HepG2 (cell line): Measurements from ENCODE around the gene CDH23.

Experiments used
- ARHGAP35 ChIP-seq: sonication (generic); formaldehyde crosslinking; IDR thresholded peaks from 2 replicates; pipeline ENCODE4 v1.9.0; 2022; ENCODE audit warnings: mild to moderate bottlenecking, inconsistent platforms, moderate library complexity, missing genetic modification reagents, borderline replicate concordance
- CBX2 ChIP-seq, 2 experiments: fragments of 200-600 bp in 1 of 2; sonication (generic); formaldehyde crosslinking in 1 of 2; IDR thresholded peaks; 2 replicates each; pipeline versions ENCODE4 v1.7.0 to v1.8.1; 2018 to 2022; ENCODE audit warnings: low read depth in 2 of 2, low read length in 1 of 2, mild to moderate bottlenecking in 1 of 2, missing genetic modification reagents in 1 of 2
- CTCF ChIP-seq: sonication (generic); formaldehyde crosslinking; IDR thresholded peaks from 2 replicates; pipeline ENCODE4 v1.5.0; 2020; ENCODE audit warnings: mild to moderate bottlenecking, missing genetic modification reagents, moderate library complexity
- DNMT1 ChIP-seq: sonication (generic); formaldehyde crosslinking; IDR thresholded peaks from 2 replicates; pipeline ENCODE4 v1.5.1; 2020; ENCODE audit warnings: mild to moderate bottlenecking, missing genetic modification reagents
- E2F5 ChIP-seq: sonication (generic); formaldehyde crosslinking; conservative IDR thresholded peaks from 2 replicates; pipeline ENCODE4 v1.4.0; 2020; ENCODE audit warnings: missing genetic modification reagents
- GABPA ChIP-seq, 2 experiments: IDR thresholded peaks; 2 replicates each; pipeline ENCODE4 v1.6.1; 2011 to 2016; ENCODE audit warnings: low read depth in 2 of 2, low read length in 1 of 2, missing biosample characterization in 1 of 2, missing genetic modification characterization in 1 of 2
- KDM5B ChIP-seq: sonication (generic); formaldehyde crosslinking; IDR thresholded peaks from 2 replicates; pipeline ENCODE4 v1.4.0; 2020; ENCODE audit warnings: missing genetic modification reagents, mild to moderate bottlenecking, borderline replicate concordance
- PBX3 ChIP-seq: sonication (generic); formaldehyde crosslinking; IDR thresholded peaks from 2 replicates; pipeline ENCODE4 v1.8.1; 2023; ENCODE audit warnings: missing genetic modification reagents, inconsistent platforms, borderline replicate concordance
- RARG ChIP-seq: sonication (generic); formaldehyde crosslinking; IDR thresholded peaks from 2 replicates; pipeline ENCODE4 v1.4.0; 2020; ENCODE audit warnings: low read depth, mild to moderate bottlenecking, missing genetic modification reagents
- TCF7 ChIP-seq: sonication (generic); IDR thresholded peaks from 2 replicates; pipeline ENCODE4 v1.6.1; 2016; ENCODE audit warnings: antibody characterized with exemption, low read depth
- ZNF207 ChIP-seq: fragments of 450-650 bp; IDR thresholded peaks from 2 replicates; pipeline ENCODE4 v1.6.1; 2016; ENCODE audit warnings: antibody characterized with exemption, borderline replicate concordance

- TF ChIP-seq CTCF = no peak
- TF ChIP-seq DNMT1 (CRISPR knock-in tag) = no peak
- TF ChIP-seq PBX3 (CRISPR knock-in tag) = no peak
- no peak for TF ChIP-seq CBX2 (IDR thresholded peaks at IDR 0.05; ENCODE audit: low read depth, low read length)
- TF ChIP-seq CBX2 (CRISPR knock-in tag; IDR thresholded peaks at IDR 0.05; ENCODE audit: low read depth) = no peak
- no peak for TF ChIP-seq E2F5 (CRISPR knock-in tag)
- no peak for TF ChIP-seq KDM5B (CRISPR knock-in tag)
- no peak for TF ChIP-seq ARHGAP35 (CRISPR knock-in tag)
- no peak for TF ChIP-seq GABPA (IDR thresholded peaks at IDR 0.05; ENCODE audit: low read depth, low read length)
- no peak for TF ChIP-seq GABPA (CRISPR knock-in tag; IDR thresholded peaks at IDR 0.05; ENCODE audit: low read depth)
- no peak for TF ChIP-seq RARG (CRISPR knock-in tag)
- no peak for TF ChIP-seq ZNF207
- no peak for TF ChIP-seq TCF7
Observed at GRCh38 chr10:71419750-71420149, 23.0 kb downstream of the CDH23 start.
